GM21515 (cell line): ENCODE results near the gene WDHD1.
"Not testable (repeated sequence)": the region's sequence is repeated elsewhere in the genome, so short reads cannot be mapped to it uniquely, and the experiment has no call there.

Experiments
- ATAC-seq: cut with Tn5 transposase; IDR thresholded peaks from one replicate; pipeline ENCODE4 v1.9.1; 2021; ENCODE audit not compliant: unreplicated experiment

Gene WDHD1

DNA sequence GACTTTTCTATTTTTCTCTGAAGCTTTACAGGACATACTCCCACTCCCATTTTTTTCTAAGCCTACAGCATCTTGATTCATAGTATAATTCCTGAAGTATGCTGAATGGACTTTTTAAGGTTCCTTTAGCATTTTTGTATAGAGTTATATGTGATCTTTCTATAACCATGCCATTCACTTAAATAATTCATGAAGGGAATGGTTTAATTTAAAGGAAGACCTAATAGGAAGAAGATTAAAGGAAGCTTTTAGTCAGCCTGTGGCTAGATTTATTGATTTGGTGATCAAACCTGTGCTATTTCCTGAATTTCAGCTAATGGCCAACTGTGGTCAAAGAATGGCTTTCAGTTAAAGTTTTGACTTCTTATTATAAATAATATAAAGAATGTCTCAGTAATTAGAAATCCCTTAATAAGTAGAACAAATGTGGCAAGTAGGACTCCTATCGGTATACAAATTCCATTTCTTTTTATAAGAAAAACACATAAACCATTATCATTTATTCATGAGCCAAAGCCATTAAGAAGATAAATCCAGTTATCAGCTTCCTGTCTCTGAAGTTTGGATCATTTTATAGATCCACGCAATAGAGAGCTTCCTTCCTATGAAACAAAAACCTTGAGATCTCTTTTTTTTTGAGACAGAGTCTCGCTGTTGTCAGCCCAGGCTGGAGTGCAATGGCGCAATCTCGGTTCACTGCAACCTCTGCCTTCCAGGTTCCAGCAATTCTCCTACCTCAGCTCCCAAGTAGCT is 20.6 kb upstream of the WDHD1 start:
- ATAC-seq, result no peak

DNA sequence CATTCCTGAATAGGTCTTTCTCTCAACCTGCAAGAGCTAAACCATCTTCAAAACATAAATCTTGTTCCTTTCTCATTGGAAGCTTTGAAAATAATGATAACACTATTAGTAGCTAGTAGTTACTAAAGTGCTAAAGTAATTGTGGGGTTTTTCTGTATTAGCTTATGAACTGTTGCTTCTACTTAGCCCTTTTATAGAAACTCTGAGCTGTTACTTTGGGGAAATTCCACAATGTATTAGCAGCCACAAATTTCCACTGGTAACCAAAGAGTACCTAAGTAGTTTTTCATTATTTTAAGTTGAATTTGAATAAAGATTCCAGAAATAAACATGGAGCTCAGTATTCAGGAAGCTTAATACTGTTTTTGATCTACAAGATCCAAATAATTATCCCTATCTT is 18.2 kb upstream of the WDHD1 start:
- ATAC-seq, result no peak

DNA sequence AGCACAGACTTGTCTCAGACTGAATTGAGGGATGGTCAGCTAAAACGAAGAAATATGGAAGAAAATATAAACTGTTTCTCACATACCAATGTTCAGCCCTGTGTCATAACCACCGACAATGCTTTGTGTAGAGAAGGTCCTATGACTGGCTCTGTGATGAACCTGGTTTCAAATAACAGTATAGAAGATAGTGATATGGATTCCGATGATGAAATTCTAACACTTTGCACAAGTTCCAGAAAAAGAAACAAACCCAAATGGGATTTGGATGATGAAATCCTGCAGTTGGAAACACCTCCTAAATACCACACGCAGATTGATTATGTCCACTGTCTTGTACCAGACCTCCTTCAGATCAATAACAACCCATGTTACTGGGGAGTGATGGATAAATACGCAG is 16.6 kb upstream of the WDHD1 start:
- no peak for ATAC-seq

DNA sequence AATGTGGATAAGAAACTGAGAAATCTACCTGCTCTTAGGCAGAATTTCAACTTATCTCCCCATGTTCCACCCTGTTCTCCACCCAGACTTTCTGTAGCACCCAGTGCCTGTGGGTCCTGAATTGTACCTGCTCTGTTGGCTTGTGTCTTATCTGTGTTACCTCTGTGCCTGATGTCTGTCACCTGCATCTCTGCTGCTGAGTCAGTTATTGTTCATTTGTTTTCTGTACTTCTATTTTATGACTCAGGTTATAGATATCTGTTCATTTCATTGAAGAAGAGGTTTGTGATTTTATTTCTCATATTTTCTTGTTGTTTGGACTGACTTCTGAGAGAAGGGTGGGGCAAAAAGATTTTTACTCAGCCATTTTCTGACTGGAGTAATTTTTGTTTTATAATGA is 11.8 kb upstream of the WDHD1 start:
- no peak for ATAC-seq

DNA sequence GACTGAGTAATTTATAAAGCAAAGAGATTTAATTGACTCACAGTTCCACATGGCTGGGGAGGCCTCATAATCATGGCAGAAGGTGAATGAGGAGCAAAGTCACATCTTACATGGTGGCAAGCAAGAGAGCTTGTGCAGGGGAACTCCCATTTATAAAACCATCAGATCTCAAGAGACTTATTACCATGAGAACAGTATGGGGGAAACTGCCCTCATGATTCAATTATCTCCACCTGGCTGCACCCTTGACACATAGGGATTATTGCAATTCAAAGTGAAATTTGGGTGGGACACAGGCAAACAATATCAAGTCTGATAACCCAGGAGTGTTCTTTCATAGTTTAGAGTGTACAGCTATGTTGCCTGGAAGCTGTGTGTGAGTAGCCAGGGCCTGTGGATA is 11.1 kb upstream of the WDHD1 start:
- not testable (repeated sequence) for ATAC-seq

DNA sequence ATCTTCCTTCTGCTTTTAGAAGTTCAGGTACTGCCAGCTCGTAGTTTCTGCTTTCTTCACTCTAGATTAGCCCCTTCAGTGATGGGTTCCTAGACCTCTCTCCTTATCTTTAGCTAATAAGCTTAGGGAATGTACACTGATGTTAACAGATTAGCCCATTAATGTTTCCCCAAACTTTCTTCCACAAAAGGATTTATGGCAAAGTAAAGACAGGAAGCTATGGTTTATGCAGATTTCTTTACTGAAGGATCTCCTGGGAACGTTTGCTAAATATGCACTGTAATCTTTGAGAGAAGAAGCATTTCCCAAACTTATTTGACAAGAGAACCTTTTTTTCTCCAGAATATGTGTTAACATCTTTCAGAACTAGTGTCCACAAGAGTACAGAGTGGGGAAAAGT is 4.3 kb upstream of the WDHD1 start:
- ATAC-seq, result no peak

DNA sequence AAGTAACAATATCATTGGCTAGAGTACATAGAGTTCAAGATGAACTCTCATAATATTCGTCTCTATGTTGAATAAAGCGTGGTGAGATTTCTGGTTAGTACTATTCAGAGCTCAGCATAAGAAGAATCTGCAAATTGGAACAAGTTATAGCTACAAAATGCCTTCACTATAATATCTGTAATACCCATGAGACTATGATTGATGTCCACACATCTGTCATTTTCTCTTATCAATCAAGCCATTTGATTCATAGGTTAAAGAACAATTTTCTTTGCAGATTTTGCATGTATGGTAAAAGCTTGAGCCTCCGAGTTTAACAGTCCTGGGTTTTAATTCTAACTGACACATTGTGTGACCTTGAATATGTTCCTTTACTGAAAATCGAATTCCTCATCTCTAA is 1.6 kb upstream of the WDHD1 start:
- ATAC-seq, result no peak

DNA sequence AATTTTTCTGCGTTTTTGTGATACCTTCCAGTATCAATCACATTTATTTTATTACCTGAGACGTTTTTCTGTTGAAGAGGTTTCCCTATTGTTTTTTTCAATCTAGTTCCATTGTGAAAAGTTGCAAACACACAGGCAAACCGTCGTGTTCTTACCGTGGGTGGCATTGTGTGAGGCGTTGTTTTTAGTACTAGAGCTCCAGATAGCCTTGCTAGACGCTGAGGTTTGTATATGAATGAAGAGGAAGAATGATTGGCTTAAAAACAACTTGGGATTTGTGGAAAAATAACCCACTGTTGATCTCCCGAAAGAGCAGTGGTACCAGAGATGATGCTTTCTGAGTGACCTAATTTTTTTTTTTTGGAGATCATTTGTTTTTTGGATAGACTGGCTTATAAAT is 1.2 kb upstream of the WDHD1 start:
- ATAC-seq, result no peak

DNA sequence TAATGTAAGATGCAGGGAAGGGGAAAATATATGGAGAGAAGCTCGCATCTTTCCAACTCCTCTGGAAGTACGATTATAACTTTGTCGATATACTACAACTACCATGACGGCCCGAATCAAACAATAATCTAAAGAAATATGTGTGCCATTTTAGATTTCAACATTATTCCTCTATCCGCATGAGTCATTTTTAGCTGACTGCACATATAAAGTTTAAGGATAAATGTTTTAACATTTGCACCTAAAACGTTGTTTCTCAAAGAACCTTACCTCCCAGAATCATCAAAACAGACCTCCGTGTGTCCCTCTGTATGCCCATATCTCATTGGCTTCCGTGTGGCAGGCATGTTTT is 482 bp downstream of the WDHD1 start:
- no peak for ATAC-seq

DNA sequence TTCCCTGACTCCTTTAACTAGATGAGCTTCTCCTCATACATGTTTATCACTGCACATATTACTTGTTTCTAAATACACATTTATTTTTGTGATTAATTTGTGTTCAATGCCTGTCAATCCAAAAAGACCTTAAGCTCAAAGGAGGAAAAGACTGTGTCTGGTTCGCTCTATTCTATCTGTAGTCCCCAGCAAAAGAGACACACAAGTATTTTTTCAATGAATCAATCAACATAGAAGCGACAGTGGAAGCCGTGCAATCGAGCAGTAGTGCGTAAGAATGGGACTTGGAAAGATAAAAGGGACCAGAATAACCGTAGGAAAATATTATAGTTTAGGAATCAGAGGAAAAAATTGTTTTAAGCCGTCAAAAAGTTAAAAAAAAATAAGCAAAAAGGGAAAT is 951 bp downstream of the WDHD1 start:
- no peak for ATAC-seq

DNA sequence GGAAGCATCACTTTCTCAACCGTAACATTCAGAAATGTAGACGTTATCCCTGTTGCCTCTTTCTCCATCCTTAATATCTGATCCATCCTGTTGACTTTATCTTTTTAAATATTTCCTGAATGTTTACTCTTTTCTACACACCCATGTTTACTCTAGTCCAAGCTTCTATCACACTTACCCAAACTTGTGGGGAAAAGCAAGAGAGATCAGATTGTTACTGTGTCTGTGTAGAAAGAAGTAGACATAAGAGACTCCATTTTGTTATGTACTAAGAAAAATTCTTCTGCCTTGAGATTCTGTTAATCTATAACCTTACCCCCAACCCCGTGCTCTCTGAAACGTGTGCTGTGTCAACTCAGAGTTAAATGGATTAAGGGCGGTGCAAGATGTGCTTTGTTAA is 2.5 kb downstream of the WDHD1 start:
- ATAC-seq, result not testable (repeated sequence)

DNA sequence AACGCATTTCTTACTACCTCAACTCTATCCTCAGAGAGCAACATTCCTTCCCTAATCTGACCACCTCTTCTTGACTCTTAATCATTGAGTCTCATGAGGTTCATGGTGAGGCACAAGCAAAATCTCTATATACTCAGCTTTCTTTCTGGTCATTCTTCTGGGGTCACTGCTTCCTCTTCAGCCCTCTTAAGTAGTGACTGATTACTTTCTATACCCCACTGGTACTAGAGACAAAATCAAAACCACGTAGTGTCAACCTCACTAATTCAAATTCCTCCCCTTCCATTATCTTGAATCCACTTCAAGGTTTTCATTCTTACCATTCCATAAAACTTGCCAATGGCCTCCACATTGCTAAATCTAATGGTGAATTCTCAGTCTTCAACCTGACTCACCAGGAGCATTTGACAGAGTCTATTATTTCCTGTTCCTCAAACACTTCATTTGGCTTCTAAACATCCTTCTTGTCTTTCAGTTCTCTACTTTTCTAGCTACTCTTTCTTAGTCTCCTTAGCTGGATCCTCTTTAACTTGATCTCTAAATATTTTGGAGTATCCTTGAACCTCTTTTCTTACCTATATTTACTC is 6.8 kb downstream of the WDHD1 start:
- ATAC-seq, result no peak

DNA sequence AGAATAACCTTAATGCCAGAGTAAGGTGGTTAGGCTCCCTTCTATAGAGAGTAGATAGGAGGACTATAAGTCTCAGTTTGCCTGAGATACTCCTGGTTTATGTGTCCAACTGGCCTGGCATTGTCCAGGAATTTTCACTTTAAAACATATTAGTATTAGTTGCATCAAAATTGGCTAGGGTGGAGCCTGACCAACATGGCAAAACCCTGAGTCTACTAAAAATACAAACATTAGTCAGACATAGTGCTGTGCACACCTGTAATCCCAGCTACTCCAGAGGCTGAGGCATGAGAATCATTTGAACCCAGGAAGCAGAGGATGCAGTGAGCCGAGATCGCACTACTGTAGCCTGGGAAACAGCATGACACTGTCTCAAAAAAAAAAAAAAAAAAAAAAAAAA is 11.9 kb downstream of the WDHD1 start:
- no peak for ATAC-seq

DNA sequence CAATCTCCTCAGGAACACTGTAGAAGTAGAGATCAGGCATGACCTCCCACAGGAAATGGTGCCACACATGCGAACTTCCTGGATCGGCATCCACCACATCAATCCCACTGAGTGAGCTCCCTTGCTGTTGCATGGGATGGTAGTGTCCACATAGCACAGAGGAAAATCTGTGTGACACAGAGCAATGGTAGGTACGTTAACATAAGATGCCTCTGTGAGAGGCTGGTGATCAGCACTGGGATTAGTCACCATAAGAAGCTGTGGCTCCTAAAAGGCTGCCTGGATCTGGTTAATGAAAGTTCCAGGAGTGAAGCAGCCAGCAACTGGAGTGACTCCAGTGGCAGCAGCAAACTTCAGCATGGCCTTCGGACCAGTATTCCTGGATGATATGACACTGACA is 21.8 kb downstream of the WDHD1 start:
- no peak for ATAC-seq

DNA sequence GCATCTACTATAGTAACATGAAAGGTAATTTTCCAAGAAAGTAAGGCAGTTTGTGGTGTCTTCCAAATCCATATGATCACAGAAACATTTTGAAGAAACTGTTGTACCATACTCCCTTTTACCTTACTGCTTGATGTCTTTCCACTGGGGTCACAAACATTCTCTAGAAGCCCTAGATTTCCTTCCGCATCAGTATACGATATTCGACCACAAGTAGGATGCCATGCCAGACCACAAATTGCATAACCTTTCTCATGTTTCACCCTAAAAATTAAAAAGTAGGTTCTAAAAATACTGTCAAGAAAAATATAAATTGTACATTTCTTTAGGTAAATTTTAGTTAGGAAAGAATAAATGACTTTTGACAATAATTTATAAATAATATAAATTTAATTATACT is 26.5 kb downstream of the WDHD1 start:
- no peak for ATAC-seq

DNA sequence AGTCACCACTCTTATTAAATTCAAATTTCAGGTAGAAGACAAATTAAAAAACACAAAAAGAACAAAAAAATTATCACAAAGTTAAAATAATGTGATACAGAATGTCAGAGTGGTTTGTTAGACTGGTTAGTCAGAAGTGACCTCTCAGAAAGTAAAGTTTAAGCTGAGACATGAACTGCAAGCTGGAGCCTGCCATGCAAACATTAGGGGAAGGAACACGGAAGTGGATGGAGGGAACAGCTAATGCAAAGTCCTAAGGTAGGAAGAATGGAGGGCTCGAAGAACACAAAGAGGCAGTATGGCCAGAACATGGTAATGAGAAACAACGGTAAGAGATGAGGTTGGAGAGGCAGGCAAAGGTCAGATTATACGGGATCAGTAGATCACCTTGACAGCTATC is 41.7 kb downstream of the WDHD1 start:
- ATAC-seq, result no peak

DNA sequence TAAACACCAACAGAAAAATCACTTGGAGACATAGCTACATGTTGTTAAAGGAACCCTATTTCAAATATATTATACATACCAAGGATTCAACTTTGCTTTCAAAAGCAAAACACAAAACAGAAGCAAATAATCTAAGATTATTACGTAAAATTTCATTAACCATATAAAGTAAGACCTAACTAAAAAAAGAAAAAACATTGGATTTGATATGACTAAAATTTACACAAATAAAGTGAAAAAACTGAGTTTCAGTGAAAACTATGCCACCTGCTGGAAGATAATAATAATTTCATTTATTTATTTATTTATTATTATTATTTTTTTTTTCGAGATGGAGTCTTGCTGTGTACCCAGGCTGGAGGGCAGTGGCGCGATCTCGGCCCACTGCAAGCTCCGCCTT is 45.2 kb downstream of the WDHD1 start:
- no peak for ATAC-seq

DNA sequence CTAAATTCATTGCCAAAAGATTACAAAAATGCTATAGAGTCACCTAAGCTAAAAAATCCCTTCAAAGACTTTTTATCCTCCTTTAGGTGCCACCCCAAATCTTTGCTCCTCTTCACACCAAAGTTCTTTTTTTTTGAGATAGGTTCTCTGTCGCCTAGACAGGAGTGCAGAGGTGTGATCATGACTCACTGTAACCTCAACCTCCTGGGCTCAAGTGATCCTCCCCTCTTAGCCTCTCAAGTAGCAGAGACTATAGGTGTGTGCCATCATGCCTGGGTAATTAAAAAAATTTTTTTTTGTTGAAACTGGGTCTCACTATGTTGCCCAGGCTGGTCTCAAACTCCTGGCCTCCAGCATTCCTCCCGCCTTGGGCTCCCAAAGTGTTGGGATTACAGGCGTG is 47.9 kb downstream of the WDHD1 start:
- ATAC-seq, result no peak

DNA sequence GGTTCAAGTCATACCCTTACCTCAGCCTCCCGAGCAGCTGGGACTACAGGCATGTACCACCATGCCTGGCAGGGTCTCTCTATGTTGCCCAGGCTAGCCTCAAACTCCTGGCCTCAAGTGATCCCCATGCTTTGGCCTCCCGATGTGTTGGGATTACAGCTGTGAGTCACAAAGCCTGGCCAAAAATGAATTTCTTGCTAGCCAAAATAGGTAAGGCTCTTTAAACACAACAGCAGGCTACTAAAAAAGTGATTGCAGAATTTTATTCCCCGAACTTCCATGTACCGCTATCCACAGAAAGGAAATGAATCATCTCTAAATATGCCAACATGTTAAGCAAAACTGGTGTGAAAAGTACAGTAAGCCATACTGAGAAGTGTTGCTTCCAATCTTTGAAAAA is 50.6 kb downstream of the WDHD1 start:
- ATAC-seq, result no peak

DNA sequence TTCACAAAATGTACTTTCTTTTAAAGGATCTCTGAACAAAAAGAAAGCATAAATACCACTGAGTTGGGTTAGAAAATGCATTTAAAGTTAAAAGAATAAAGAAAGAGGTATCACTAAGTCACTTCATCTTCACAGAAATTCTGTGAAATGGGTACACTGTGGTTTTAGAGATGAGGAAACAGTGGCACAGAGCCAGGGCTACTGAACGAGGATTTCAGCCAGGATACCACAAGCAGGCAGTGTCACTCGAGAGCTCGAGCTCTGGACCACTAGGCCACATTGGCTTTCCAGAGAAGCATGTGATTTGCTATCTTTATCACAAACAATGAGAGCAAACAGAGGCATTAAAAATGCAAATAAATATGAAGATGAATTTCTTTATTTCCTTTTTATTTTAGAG is 51.0 kb downstream of the WDHD1 start:
- ATAC-seq, result no peak

DNA sequence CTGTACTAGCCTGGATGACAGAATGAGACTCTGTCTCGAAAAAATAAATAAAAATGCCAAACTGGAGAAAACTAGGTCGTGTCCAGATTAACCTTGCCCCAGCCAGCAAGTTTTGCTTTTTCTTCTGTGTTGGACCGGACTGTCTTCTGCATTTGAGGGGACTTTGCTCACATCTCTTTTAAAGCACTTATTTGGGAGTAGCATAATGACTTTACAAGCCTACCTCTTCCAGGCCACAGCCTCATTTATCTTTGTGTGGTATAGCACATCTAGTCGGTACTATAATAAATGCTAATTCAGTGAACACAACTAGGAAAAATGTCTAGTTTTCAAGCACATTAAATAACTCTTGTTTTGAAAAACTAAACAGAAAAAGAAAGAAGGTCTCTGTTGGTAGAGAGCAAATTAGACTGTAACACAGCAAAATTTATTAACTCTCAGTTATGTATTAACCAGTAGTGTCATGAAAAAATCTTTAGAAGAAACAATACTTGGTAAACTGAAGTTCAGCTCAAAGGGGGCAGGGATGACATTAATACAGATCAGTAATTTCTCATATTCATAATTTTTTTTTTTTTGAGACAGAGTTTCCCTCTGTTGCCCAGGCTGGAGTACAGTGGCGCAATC is 52.0 kb downstream of the WDHD1 start:
- no peak for ATAC-seq

DNA sequence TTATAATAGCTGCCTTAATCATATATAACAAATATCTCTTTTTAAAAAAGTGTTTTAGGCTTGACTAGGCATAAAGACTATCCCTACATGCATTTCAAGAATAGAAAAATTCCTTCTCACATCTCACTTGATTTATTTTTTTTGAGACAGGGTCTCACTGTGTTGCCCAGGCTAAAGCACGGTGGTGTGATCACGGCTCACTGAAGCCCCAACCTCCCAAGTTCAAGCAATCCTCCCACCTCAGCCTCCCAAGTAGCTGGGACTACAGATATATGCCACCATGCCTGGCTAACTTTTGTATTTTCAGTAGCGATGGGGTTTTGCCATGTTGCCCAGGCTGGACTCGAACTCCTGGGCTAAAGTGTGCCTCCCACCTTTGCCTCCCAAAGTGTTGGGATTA is 59.4 kb downstream of the WDHD1 start:
- ATAC-seq, result no peak

DNA sequence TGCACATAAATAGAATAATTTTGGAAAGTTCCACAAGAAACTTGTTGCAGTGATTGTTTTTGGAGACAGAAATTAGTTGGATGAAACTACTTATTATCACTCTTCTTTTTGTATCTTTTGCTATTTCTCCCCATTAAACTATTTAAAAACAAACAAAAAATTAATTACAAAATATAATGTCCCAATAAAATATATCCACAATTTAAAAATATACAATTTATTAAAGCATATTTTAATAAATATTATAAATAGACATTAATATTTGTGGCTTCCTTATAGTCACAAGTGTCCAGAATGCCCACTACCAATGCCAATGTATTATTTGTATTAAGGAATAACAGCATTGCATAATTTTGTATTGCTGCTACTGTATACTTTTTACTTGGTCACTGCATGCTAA is 71.8 kb downstream of the WDHD1 start:
- no peak for ATAC-seq
